ENCODE results near the gene DDX4.
"Not testable (repeated sequence)": the region's sequence is repeated elsewhere in the genome, so short reads cannot be mapped to it uniquely, and the experiment has no call there.

DDX4 gene

DNA sequence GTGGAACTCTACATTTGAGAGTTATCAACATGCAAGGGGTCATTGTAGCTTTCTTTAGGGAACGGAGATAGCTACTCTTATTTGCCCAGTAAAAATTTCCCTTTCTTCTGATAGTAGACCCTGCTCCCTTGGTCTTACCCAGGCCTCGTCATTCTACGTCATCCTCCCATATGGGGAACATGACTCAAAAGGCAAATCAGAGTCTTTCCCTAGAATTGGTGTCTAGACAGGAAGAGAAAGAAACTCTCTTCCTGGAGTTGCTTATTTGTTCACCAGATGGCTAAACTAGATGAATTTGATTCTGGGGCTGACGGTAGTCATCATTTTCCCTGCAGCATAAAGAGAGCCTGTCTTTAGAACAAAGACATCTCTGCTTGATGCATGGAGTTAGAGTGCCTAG, 13.6 kb upstream of the DDX4 start:
- DNase-seq (ENCODE audit: low read depth) = no peak

DNA sequence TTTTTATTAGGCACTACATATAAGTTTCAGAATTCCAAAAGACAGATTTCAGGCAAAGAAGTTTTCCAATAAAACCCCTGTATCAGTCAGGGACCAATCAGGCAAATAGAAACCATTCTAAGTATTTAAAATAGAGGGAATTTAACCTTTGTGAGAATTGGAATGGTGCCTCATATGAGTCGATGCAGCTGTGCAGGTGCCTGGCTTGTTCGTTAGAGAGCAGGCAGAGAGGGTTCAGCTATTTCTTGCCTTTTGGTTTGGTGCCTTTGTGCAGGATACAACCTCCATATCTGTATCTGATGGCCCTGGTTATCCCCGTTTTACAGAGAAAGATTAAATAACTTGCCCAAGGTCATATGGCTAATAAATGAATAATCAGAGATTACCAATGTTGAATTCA, 6.0 kb upstream of the DDX4 start:
- no peak for DNase-seq (ENCODE audit: low read depth)

DNA sequence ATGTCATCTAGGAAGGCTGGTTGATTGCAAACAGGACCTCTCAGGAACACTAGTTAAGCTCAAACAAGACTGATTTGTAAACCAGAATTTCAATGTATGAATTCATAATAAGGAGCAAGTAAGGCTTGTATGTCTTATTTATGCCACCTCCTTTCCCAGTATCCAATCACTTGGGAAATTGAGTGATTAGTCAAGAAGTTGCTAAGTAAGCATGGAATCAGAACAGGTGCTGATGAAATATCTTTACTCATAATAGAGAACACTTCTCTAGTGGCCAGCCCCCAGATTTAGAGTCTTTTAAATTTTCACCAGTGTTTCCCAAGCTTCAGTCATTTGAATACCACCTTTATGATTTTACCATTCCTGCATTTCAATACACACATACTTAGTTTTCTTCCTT, 5.3 kb upstream of the DDX4 start:
- DNase-seq (ENCODE audit: low read depth) = no peak

DNA sequence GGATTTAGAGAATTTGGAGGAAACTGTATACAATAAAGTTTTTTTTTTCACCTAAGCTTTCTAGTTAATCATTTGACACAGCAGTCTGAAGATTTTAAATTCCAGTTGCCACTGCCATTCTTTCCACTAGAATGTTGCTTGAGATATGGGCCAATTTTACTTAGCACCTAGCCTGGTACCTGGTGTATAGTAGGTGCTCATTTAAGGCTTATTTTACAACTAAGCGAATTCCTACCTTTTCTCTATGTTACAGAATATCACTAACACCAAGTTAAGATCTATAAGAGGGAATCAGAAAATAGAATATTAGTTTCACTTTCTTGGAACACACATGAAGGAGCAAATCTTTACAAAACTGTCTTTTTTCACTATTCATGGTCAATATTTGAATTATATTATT, 3.2 kb upstream of the DDX4 start:
- DNase-seq (ENCODE audit: low read depth) = no peak

DNA sequence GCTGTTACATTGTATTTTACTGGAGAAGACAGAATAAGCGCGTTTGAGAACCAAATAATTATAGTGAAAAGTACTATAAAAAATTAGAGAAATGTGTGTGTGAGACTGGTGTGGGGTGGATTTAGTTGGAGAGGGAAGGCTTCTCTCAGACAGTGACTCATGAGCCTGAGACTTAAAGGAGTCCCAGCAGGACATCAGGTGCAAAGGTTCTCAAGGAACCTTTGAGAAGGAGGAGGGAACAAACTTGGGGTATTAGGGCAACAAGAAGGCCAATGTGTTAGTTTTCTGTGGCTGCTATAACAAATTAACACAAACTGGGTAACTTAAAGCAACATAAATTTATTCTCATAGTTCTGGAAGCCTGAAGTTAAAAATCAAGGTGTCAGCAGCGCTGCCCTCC, 4.9 kb downstream of the DDX4 start:
- no peak for DNase-seq (ENCODE audit: low read depth)

DNA sequence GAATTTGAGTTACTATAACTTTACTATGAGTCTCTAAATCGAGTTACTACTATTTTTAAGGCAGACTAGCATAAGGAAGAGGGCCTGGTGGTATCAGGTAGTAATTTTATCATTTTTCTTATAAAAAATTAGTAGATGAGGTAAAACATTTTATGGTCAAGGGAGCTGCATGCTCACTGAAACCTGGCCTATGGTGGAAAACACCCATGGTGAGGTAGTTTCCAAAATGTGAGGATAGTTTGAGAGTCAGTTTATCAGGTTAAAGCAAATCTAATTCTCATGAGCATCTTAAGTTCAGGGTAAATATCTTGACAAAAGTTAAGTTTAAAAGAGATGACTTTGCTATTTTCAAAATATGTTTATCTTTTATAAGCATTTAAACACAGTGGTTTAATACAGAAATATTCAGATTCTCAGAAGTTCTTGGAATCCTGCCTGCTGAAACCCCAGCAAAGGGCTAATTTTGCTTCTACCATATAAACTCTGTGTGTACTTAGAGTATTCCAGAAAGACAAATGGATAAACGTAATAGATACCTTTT, 10.0 kb downstream of the DDX4 start:
- DNase-seq (ENCODE audit: low read depth) = no peak

DNA sequence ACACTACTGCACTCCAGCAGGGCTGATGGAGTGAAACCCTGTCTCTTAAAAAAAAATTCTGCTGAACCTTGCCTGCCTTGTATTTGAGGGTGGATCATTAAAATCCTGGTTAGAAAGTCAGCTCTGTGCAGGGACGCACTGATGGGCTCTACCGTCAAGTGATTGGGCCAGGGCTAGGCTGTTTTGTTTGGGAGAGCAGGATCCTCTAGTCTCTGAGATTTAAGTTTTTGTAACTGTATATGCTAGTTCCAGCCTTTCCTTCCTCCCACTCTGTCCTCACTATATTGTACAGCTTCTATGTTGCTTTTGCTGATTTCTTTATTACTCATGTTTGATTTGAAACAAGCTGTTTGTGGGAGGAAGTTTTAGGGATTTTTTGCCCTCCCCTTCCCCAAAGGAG, 11.5 kb downstream of the DDX4 start:
- DNase-seq (ENCODE audit: low read depth) = no peak

DNA sequence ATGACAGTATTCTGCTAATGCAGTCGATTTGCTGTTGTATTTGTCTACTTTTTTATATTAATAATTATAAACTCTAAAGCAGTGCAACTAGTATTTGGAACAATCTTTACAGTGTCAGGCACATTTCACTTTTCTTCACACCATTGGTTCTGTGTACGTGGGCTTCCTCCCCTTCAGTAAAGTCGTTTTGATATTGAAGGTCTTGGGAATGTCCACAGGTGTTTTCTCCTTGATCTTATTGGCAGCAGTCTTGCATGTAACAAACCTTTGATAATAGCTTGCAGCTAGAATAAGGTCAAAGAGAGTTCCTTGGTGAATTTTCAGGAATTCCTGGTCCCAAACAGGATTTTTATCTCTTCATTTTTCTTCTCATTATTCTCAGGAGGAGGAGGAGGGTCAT, 12.2 kb downstream of the DDX4 start:
- DNase-seq (ENCODE audit: low read depth) = no peak

DNA sequence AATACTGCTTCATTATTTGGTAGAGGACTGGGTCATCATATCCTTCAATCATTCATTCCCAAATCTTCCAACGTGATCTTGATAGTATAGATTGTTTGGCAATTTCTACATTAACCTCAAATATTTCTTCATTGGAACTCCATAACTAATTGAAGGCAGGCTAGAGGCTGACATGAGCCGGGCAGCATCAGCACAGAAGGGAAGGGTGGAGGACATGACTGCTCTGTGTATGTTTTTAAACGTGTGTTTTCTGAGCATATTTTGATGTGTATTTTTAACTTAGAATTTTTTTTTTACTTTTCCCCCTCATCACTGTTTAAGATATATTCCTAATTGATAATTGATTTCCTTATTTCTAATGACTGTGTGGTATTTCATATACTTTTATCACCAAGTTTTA, 12.6 kb downstream of the DDX4 start:
- DNase-seq (ENCODE audit: low read depth) = no peak

DNA sequence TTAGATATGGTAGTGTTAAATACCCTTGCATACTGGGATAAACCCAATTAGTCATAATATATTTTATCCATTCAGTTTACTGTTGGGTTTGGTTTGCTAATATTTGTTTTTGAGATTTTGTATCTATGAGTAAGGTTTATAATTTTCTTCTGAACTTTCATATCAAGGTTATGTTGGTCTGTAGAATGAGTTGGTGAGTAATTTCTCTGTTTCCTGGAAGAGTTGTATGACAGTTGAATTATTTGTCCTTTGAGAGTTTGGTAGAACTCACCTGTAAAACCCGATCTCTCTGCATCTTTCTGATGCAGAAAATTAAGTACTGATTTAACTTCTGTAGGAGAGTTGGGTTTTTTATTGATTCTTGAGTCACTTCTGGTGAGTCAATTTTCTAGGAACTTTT, 20.4 kb downstream of the DDX4 start:
- DNase-seq (ENCODE audit: low read depth) = no peak

DNA sequence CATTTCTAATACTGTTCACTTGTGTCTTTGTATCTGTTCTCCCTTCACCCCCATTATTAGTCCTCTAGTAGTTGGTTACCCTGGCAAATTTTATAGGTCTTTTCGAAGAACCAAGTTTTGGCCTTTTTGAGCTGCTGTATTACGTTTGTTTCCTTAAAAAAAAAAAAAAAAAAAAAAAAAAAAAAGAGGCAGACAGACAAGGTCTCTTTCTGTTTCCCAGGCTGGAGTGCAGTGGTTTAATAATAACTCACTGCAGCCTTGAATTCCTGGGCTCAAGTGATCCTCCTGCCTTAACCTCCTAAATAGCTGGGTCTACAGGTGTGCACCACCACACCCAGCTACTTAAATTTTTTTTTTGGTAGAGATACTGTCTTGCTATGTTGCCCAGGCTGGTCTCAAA, 20.9 kb downstream of the DDX4 start:
- no peak for DNase-seq (ENCODE audit: low read depth)

DNA sequence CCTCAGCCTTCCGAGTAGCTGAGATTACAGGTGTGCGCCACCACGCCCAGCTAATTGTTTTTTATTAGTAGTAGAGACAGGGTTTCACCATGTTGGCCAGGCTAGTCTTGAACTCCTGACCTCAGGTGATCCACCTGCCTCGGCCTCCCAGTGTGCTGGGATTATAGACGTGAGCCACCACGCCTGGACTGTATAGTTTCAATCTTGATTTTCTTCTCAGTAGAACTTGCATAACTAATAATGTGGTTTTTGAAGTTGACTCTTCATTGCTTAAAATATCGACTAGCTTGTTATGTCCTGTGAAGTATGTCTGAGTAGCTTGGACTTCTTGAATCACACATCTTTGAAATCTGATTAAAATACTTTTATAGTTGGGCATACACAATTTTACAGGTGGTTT, 23.9 kb downstream of the DDX4 start:
- not testable (repeated sequence) for DNase-seq (ENCODE audit: low read depth)

DNA sequence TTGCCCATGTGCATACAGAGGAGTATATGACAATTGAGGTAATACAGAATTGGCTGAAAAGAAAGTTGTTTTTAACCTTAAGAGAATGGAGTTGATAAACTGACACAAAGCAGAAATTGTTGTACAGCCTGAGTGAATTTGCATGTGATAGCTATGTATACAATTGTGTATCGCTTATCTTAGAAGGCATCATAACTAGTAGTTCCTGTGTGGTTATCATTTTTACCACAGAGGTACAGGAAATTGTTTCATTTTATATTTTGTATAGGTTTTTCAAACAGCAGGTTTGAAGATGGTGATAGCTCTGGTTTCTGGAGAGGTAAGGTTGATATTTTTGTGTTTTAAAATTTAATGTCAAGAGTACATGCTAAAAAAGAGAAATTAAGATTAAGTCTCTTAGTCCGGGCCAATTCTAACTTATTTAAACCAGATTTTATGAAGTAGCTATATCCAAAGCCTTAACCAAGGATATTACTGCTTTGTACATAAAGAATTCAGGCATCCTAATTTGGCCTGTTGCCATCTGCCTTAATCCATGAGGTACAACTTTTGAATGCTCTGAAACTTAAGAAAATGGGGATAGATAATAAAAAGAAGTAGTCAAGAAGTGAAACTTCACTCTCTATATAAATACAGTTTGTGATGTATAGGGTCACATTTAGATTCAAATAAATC, 26.0 kb downstream of the DDX4 start:
- no peak for DNase-seq (ENCODE audit: low read depth)

DNA sequence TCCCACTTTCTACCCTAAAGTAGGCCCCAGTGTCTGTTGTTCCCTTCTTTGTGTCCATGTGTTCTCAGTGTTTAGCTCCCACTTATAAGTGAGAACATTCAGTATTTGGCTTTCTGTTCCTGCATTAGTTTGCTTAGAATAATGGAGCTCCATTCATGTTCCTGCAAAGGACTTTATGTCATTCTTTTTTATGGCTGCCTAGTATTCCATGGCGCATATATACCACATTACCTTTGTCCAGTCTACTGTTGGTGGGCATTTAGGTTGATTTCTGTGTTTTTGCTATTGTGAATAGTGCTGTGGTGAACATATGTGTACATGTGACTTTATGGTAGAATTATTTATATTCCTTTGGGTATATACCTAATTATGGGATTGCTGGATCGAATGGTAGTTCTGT, 30.4 kb downstream of the DDX4 start:
- no peak for DNase-seq (ENCODE audit: low read depth)

DNA sequence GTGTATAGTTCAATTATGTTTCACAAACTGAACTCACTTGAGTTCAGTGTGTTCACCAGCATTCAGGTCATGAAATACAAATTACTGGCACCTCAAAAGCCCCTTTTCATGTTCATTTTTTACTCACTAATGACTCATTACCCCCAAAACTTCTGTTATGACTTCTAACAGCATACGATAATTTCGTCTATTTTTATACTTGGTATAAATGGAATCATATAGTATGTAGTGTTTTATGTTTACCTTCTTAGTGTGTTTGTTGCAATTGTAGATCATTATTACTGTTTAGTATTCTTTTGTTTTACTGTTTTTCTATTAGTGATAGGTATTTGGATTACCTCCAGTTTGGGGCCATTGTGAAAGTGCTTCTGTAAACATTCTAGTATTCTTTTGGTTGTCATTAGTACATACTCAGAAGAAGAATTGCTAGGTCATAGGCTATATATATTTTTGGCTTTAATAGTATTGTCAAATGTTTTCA, 33.4 kb downstream of the DDX4 start:
- DNase-seq (ENCODE audit: low read depth) = no peak

DNA sequence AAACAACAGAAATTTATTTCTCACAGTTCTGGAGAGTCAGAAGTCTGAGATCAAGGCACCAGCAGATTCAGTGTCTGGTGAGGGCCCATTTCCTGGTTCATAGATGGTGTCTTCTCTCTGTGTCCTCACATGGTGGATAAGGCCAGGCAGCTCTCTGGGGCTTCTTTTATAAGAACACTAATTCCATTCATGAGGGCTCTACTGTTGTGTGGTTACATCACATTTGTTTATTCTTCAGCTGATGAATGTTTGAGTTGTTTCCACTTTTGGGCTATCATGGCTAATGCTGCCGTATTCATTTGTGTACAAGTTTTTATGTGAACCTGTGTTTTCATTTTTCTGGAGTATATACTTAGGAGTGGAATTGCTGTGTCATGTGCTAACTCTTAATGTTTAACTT, 35.2 kb downstream of the DDX4 start:
- no peak for DNase-seq (ENCODE audit: low read depth)

DNA sequence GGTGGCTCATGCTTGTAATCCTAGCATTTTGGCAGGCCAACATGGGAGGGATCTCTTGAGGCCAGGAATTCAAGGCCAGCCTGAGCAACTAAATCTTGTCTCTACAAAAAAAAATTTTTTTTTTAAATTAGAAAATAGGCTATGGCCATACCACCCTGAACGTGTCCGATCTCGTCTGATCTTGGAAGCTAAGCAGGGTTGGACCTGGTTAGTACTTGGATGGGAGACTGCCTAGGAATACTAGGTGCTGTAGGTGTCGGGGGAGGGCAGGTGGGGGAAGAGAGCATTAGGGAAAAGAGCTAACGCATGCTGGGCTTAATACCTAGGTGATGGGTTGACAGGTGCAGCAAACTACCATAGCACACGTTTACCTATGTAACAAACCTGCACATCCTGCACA, 39.5 kb downstream of the DDX4 start:
- DNase-seq (ENCODE audit: low read depth) = no peak

DNA sequence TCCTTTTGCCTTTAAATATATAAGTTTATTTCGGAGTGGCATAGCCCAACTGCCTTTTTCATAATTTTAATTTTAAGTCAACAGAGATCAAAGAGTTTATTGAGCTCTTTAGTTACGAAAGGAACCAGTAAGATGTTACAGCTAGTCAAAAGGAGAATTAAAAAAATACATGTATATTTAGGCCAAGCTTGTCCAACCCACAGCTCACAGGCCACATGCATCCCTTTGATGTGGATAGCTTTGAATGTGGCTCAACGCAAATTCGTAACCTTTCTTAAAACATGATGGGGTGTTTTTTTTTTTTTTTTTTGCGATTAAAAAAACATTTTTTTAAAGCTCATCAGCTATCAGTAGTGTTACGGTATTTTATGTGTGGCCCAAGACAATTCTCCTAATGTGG, 63.1 kb downstream of the DDX4 start:
- no peak for DNase-seq (ENCODE audit: low read depth)

DNA sequence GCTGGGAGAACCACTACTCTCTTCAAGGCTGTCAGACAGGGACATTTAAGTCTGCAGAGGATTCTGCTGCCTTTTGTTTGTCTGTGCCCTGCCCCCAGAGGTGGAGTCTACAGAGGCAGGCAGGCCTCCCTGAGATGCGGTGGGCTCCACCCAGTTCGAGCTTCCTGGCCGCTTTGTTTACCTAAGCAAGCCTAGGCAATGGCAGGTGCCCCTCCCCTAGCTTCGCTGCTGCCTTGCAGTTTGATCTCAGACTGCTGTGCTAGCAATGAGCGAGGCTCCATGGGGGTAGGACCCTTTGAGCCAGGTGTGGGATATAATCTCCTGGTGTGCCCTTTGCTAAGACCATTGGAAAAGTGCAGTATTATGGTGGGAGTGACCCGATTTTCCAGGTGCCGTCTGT, 71.0 kb downstream of the DDX4 start:
- not testable (repeated sequence) for DNase-seq (ENCODE audit: low read depth)

DNA sequence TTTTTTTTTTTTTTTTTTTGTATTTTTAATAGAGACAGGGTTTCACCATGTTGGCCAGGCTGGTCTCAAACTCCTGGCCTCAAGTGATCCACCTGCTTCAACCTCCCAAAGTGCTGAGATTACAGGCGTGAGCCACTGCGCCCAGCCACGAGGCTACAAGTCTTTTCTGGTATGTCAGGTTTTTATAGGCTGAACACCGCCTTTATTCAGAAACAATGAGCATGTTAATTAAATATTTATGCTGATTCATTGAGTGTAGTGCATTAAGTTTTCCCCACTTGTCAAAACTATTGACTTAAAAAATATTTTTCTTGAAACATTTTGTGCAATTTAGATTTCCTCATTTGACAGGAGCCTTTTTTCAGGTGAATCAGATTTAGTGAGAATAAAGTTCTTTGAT, 78.1 kb downstream of the DDX4 start:
- DNase-seq (ENCODE audit: low read depth) = not testable (repeated sequence)

DNA sequence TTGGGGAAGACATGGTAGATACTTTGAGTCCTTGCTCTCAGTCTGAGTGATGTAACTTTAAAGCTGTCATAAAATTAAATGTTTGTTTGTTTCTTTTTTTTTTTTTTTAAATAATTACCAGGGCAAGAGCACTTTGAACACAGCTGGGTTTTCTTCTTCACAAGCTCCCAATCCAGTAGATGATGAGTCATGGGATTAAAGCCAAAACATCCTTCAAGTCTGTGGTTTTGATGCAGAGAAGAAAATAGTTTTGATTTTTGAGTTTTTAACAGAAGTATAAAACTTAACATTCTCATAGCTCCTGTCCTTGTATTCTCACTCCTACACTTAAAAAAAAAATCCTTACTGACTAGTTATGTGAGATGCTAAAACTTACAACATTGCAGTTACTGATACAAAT, 78.5 kb downstream of the DDX4 start:
- DNase-seq (ENCODE audit: low read depth) = peak; percentile 50

DNA sequence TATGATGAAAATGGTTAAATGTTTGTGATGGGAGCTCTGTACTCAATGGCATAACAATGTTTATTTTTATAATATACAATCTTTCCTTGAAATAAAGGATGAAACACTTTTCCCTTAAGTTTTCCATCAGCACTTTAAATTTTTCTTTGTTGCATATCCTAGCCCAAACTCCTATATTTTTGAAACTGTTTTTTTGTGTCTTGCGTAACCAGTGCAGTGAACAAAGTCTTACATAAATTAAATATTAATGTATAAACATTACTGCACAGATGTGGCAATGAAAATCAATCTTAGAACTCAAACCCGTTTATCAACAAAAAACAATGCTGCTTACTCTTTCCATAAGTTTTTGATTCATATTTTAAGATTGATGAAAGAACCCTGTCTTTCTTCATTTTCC, 79.2 kb downstream of the DDX4 start:
- no peak for DNase-seq (ENCODE audit: low read depth)

DNA sequence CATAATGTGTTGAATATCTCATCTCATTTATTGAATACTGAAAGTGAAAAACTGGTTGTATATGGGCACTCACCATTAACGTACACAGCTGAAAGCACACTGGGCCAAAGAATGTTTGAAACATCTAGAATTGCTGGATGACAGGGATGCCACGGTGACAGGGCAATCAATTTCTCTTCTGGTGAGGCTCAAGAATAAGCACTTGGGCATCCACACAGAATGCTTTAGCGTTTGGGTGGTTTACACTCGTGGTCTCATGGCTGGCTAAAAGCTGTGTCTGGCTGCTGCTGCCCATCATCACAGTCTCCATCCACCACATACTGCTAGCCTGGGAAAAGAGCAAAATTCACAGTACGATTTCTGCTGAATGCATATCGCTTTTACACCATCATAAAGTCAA, 82.6 kb downstream of the DDX4 start:
- no peak for DNase-seq (ENCODE audit: low read depth)

DNA sequence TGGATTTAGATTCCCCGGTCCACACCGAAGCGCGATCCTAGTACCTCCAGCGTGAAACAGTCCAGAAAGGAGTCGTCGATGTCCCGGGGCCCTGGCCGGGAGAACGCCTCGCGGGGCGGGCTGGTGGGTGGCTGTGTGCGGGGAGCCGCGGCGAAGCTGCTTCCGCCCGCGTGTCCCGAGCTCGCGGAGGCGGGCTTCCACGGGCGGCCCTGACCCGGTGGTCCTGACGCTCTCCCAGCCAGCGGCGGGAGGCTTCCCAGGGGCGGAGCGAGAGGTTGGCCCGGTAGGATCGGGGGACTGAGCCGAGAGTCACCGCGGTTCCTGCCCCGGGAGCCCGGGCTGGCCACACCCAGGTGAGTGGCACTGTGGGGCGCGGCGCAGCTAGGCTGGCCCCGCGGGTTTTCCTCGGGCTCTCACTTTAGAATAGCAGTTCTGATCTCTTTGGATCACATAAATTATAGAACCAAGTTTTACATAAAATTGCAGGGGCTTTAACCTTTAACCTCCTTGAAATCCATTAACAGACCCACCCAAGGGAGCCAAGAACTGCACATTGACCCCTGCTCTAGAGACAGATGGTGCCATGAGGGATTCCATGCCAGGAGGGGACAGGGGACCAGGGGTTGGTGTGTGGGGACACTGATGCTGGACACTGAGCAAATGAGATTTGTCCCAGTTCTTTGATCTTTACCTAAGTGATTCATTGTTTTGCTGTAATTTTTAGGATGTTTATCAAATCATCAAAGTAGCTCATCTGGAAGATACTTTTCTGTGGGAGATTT, 84.1 kb downstream of the DDX4 start:
- no peak for DNase-seq (ENCODE audit: low read depth)
